Mucosa of rectum (tissue), 2 donors: ENCODE results near the gene MYCL.

ENCODE experiments used
- H3K27ac ChIP-seq, 2 donors: one replicate each; pipeline ENCODE4 v1.7.0; 2013; ENCODE audit warnings: inconsistent platforms in 2 of 2, low read depth in 2 of 2, low read length in 2 of 2
- H3K27me3 ChIP-seq, 2 donors: one replicate each; pipeline ENCODE4 v1.7.0; 2013; ENCODE audit warnings: low read length in 2 of 2; ENCODE audit not compliant: control insufficient read depth in 2 of 2, insufficient read depth in 2 of 2
- H3K36me3 ChIP-seq, 2 donors: one replicate each; pipeline ENCODE4 v1.7.0; 2013; ENCODE audit warnings: low read length in 2 of 2; ENCODE audit not compliant: control insufficient read depth in 2 of 2, insufficient read depth in 2 of 2
- H3K4me1 ChIP-seq, 2 donors: one replicate each; pipeline ENCODE4 v1.7.0; 2013; ENCODE audit warnings: low read length in 2 of 2, mild to moderate bottlenecking in 1 of 2; ENCODE audit not compliant: control insufficient read depth in 2 of 2, insufficient read depth in 2 of 2
- H3K4me3 ChIP-seq, 2 donors: one replicate each; pipeline ENCODE4 v1.7.0; 2013; ENCODE audit warnings: low read length in 2 of 2
- H3K9ac ChIP-seq, 2 donors: one replicate each; pipeline ENCODE4 v1.7.0; 2013; ENCODE audit warnings: low read length in 2 of 2, low read depth in 1 of 2, mild to moderate bottlenecking in 1 of 2
- H3K9me3 ChIP-seq, 2 donors: one replicate each; pipeline ENCODE4 v1.7.0; 2013; ENCODE audit warnings: low read length in 2 of 2; ENCODE audit not compliant: control insufficient read depth in 2 of 2
- donor health status: healthy.
- donor health status: Normal muscosa, but diverticular disease.

Gene MYCL

GRCh38 chr1:39936724-39937491, 35.2 kb upstream of the MYCL start:
- no peak overlapping the region for H3K4me3 ChIP-seq
- no peaks in the 10 kb centered on the region for H3K9me3 ChIP-seq
- no peak overlapping the region for H3K9ac ChIP-seq
- peak overlapping the region in 1 of 2 donors; percentile 1 for H3K27ac ChIP-seq
- H3K36me3 ChIP-seq = no peaks in the 10 kb centered on the region
- no peaks in the 10 kb centered on the region for H3K27me3 ChIP-seq
- peaks cover 15 to 22% of the 10 kb centered on the region in 2 donors for H3K4me1 ChIP-seq

GRCh38 chr1:39933956-39934941, 32.5 kb upstream of the MYCL start:
- Histone ChIP-seq H3K9me3 (no peaks in the 10 kb centered on the region), H3K9ac (peak overlapping the region; percentile 52 to 59), H3K27ac (peak overlapping the region; percentile 89 to 92), H3K4me3 (peak overlapping the region; percentile 27 to 45), H3K4me1 (peaks cover 15 to 25% of the 10 kb centered on the region in 2 donors), H3K36me3 (no peaks in the 10 kb centered on the region), H3K27me3 (no peaks in the 10 kb centered on the region)

- H3K4me3 ChIP-seq = no peak overlapping the region
- H3K4me1 ChIP-seq = peaks cover 13 to 18% of the 10 kb centered on the region in 2 donors
- peak overlapping the region; percentile 18 to 32 for H3K27ac ChIP-seq
- H3K9ac ChIP-seq = no peak overlapping the region
- no peaks in the 10 kb centered on the region for H3K9me3 ChIP-seq
- no peaks in the 10 kb centered on the region for H3K27me3 ChIP-seq
- H3K36me3 ChIP-seq = no peaks in the 10 kb centered on the region
Observed at GRCh38 chr1:39928809-39929587, 27.3 kb upstream of the MYCL start.

- H3K4me3 ChIP-seq = no peak overlapping the region
- no peaks in the 10 kb centered on the region for H3K36me3 ChIP-seq
- no peaks in the 10 kb centered on the region for H3K27me3 ChIP-seq
- no peak overlapping the region for H3K9ac ChIP-seq
- no peak overlapping the region for H3K27ac ChIP-seq
- peaks cover 7 to 13% of the 10 kb centered on the region in 2 donors for H3K4me1 ChIP-seq
- no peaks in the 10 kb centered on the region for H3K9me3 ChIP-seq
Observed at GRCh38 chr1:39927538-39927937, 25.8 kb upstream of the MYCL start.

- Histone ChIP-seq H3K36me3 (no peaks in the 10 kb centered on the region), H3K4me1 (peaks cover 7 to 13% of the 10 kb centered on the region in 2 donors), H3K4me3 (no peak overlapping the region), H3K9me3 (no peaks in the 10 kb centered on the region), H3K9ac (no peak overlapping the region), H3K27ac (no peak overlapping the region), H3K27me3 (no peaks in the 10 kb centered on the region)
Observed at GRCh38 chr1:39926820-39927219, 25.1 kb upstream of the MYCL start.

- H3K9ac ChIP-seq = no peak overlapping the region
Observed at GRCh38 chr1:39926343-39926793, 24.7 kb upstream of the MYCL start.

GRCh38 chr1:39925721-39926342, 24.1 kb upstream of the MYCL start:
- Histone ChIP-seq H3K9me3 (no peaks in the 10 kb centered on the region), H3K9ac (no peak overlapping the region), H3K4me3 (no peak overlapping the region), H3K27ac (no peak overlapping the region), H3K27me3 (no peaks in the 10 kb centered on the region), H3K4me1 (peaks cover 7 to 13% of the 10 kb centered on the region in 2 donors), H3K36me3 (no peaks in the 10 kb centered on the region)

More at GRCh38 chr1:39926343-39926793, 24.7 kb upstream of the MYCL start:
- peaks cover 7 to 13% of the 10 kb centered on the region in 2 donors for H3K4me1 ChIP-seq
- no peak overlapping the region for H3K27ac ChIP-seq
- no peaks in the 10 kb centered on the region for H3K27me3 ChIP-seq
- H3K9me3 ChIP-seq = no peaks in the 10 kb centered on the region
- no peak overlapping the region for H3K4me3 ChIP-seq
- no peaks in the 10 kb centered on the region for H3K36me3 ChIP-seq

GRCh38 chr1:39922251-39922688, 20.6 kb upstream of the MYCL start:
- Histone ChIP-seq H3K4me1 (peaks cover 0 to 3% of the 10 kb centered on the region in 2 donors), H3K9ac (no peak overlapping the region), H3K4me3 (no peak overlapping the region), H3K9me3 (no peaks in the 10 kb centered on the region), H3K27ac (no peak overlapping the region), H3K36me3 (no peaks in the 10 kb centered on the region), H3K27me3 (no peaks in the 10 kb centered on the region)

GRCh38 chr1:39919545-39919944, 17.8 kb upstream of the MYCL start:
- Histone ChIP-seq H3K9ac (no peak overlapping the region), H3K36me3 (no peaks in the 10 kb centered on the region), H3K27me3 (no peaks in the 10 kb centered on the region), H3K4me3 (no peak overlapping the region), H3K9me3 (no peaks in the 10 kb centered on the region), H3K4me1 (peaks cover 0 to 3% of the 10 kb centered on the region in 2 donors), H3K27ac (no peak overlapping the region)
